NCI-H2171 (cell line): Measurements from ENCODE around the gene SQSTM1.
A peak's percentile ranks its signal among the peaks of the same experiment; 100 is the strongest.
"Not testable (repeated sequence)": the region's sequence is repeated elsewhere in the genome, so short reads cannot be mapped to it uniquely, and the experiment has no call there.

ENCODE experiments used
- DNase-seq: peaks from one replicate; lab custom pipeline; 2025; lab: John Stamatoyannopoulos, UW

Gene SQSTM1

DNA sequence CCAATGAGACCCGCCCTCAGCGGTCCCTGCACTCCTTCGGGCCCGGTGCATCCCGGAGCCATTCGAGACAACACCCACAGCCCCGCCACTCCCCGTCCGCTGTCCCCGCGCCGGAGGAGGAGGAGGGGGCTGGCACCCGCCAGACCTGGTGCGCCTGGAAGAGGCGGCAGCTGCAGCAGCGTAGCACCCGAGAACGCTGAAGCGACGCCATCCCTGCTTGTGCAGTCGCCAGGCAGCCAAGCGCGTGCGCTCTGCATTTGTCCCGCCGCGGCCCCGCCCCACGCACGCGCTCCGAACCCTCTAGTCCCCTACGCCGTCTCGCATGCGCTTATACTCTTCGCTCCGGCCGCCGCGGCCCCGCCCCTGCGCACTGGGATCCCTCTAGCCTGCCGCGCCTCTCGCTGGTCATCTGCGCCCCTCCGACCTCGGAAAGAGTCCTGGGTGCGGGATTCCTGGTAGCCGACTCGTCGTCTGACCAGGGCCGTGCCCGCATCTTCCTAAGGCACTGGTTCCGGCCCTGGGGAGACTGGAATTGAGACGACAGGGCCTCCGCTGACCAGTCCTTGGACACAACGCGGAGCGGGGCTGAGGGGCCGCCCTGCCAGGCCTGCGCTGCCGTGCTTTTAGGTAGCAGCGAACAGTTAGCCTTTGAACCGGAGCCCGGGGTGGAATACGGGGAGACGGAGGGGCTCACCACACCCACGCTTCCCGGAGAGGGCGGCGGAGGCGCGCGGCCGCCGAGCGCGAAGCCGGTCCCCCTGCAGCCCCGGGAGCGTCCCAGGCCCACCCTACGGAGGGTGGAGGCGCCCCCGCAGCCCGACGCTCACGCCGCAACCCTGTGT, 38.1 kb downstream of the SQSTM1 start, which contains the start of gene MRNIP:
Gene MRNIP (minus strand): TSS at position 232 of the 842 bp plus-strand sequence. CDS start 21 bp downstream, at position 211.
- peak; percentile 71 for DNase-seq

DNA sequence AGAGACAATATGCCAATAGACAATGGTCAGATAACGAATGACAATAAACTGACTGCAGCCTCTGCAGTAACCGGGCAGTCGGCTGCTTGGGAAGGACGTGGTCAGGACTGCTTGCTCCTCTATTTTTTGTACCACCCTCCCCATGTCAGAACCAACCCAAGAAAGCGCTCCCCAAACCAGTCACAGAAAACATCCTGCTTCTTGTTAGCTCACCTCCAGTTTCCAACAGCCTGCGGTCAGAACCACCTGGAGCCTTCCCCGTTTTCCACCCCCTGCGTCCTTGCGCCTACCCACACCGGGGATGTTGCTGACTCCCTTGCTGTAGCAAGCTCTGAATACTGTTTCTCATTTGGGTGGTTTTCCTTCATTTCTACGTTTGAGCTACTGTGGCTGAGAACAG, 39.6 kb downstream of the SQSTM1 start:
- no peak for DNase-seq

DNA sequence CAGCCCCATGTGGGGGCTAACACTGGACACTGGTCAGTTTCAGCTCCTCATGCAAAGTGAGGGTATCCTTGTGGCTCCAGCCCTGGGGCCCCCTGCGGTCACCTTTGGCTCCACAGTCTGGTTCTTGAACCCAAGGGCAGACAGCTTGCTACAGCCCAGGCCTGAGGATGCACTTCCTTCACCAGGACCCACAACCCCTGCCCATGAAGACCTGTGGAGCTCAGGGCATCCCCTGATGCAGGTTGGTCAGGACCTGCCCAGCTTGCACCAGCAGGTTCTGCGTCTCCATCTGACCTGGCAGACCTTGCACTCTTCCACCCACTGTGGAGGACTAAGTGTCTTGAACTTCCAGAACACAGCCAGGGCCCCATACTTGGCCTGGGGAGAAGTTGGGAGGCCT, 41.6 kb downstream of the SQSTM1 start:
- DNase-seq, result no peak

DNA sequence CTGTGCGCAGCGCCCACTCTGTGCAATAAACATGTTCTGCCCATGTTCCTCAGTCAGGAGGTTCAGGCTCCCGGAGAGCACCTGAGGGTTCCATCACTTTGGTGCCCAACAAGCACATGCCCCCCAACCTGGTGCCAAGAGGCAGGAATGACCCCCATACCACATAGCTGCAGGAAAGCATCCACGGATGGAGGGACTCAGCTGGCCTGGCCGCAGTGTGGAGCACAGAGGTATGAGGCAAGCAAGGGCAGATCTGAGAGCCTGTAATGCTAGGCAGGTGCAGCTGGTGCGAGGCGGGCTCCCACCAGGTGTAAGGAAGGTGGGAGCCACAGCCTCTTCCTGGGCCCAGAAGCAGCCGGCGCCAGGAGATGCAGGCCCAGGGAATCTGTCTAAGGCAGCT, 42.2 kb downstream of the SQSTM1 start:
- DNase-seq, result no peak

DNA sequence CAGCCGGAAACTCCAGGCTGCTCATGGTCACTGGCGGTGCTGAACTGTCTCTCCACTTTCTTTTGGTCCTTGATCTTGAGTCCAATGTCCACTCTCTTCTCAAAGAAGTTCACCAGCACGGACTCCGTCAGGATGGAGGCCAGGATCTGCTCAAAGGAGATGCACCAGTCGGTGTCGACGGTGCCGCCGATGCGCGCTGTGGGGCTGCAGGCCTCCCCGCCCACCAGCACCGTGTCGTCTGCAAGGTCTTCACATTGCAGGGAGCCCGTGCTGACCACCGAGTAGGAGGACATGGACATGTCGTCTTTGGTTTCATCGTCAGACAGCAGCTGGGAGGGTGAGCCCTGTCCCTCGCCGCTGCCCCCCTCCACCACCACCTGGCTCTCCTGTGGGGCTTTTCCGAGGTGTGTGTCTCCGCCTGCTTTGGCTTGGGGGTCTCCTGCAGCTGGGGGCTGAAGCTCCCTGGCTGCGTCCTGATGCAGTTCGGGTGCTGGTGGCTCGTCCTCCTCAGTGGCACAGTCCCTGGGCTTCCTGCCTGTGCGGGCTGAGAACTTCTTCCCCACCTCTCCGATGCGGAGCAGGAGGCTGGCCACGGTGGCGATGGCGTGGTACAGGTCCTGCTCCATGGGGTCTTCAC, 42.9 kb downstream of the SQSTM1 start:
- no peak for DNase-seq

DNA sequence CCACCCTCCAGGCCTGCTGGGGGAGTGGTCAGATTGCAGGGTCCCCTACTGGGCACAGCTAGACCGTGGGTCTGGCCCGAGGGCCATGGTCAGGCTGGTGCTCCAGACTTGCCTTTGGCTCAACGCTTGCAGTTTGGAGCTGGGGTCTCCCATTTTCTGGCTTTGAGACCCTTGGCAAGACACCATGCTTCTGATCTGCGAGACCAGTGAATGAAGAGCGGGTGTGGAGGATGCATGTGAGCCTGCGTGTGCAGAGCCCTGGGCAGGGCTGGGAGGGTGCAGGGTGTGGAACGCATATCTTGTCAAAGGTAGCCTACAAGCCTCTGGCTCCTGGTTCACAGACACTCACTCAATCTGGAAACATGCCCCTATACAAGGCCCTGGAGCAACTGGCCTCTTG, 44.0 kb downstream of the SQSTM1 start:
- DNase-seq, result no peak

DNA sequence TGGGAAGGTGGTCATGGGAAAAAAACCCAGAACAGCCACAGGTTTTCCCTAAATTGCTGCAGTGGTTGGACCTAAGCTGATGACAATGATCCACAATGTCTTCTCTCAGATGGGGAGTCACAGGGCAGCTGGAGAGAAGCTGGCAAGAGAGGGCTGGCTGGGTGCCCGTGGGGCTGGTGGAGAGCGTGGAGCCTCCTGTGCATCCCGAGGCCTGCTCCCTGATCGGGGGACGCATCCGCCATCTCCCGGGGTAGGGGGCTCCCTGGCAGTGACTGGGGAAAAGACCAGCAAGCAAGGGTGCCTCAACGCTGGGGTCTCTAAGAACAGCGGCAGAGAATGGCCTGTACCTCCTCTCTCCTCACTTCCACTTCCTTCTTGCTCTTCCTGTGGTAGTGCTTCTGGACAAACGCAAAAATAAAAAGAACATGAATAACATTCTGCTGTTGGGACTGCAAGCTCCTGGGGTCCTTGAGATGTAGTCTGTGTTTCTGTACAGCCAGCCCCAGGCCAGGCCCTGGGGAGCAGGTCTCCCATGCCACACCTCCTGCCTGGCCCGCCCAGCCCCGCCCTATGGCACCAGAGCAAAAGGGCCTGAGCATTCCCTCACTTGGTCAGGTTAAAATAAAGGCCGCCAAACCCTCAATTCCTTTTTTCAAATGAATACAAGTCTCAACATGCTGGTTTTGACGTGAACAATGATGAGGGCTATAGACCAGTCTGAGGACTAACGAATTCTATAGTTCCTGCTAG, 45.0 kb downstream of the SQSTM1 start:
- DNase-seq, result no peak

DNA sequence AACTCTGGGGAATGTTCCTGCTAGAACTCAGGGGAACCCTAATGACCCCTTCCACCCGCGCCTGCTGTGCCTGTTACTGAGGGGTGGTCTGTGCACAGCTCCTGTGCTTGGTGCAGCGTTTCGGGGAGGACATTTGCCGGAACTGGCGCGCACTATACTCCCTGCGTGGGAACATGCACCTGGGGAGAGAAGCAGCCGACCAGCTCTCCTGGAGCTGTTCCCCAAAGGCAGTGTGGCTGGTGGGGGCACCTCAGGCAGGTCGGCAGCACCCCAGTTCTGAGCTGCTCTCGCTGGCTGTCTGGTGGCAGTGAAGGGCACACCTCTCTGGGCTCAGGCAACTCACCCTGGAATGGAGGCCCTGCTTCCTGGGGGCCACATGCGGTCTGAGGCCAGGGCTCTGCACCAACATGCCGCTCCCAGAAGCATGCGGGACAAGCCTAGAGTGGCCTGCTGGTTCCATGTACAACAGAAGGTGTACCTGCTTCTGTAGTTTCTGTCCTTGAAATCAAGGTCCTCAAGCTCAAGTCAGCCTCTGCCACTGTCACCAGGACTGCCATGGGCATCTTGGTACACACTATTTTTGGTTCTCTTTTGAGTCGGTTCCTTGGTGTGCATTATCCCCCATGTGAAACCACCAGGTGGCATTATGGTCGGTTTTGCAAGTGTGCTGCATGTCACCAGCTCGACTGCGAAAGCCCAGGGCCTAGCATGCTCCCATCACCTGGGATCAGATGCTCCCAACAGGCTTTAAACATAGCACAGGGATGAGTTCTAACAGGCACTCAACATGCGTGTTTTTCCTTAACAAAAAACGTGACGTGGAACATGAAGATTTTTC, 45.8 kb downstream of the SQSTM1 start:
- no peak for DNase-seq

DNA sequence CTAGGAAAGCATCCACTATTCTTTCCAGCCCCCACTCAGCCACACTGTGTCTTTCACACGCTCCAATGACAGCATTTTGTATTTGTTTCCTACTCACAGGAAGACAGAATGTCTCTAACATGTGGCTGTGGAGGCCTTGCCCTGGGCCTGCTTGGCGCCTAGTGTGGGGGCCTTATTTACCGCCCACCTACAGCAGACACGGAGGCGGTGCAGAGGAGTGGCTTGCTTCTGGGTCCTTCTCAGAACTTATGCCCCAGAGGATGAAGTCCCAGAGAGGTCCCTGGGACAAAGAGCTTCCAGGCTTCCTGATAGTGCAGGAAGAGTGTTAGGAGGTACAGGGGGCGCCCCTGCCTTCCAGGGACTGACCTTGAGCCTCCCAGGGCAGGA, 46.4 kb downstream of the SQSTM1 start:
- no peak for DNase-seq

DNA sequence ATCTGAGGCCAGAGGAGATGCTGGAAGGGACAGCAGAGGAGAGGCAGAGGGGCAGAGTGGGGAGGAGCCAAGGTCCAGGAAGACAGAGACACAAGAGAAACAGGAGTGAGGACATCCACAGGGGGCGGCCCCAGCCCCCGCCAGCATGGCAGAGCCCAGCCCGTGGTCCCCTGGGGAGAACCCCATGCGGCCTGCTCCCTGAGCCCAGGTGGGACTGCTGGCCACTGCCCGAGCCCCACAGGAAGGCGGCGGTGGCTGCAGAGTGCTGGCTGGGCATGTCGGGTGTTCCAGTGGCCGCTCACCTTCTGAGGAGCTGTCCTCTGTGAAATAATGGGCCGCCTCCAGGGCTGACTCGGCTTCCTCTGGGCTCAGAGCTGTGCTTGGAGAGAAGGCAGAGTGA, 46.8 kb downstream of the SQSTM1 start:
- DNase-seq, result no peak

DNA sequence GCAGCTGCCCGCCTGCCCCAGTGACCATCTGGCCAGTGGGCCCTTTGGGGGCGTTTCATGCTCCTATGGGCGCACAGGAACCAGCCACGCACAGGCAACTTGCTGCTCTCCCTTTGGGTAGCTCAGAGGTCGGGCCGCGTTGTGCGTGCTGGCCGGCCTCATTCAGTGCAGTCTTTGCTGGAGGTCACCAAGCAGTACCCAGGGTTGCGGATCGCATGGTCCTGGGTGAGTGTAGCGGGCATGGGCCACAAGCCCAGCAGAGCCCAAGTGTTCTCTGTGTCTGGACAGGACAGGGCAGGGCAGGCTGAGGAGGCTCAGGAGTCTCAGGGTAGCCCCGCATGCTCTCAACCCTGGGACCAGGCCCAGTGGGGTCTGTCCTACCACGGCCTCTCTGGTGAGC, 47.8 kb downstream of the SQSTM1 start:
- DNase-seq, result no peak

DNA sequence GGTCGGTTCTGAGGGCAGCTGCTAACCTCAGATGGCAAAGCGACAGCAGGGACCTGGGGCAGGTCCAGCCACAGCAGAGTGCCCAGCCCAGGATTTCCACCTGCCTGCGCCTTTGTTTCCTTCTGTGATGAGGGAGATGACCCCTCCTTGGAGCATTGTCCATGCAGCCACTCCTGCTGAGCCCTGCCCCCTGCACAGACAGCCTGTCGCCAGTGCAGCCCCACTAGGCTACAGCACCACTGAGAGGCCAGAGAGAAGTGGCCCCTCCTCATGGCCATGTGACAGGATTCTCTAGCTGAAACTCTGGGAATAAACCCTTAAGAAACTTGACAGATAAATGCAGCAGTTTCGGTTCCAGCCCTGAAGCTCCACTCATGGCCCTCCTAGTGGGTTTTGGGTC, 48.4 kb downstream of the SQSTM1 start:
- no peak for DNase-seq

DNA sequence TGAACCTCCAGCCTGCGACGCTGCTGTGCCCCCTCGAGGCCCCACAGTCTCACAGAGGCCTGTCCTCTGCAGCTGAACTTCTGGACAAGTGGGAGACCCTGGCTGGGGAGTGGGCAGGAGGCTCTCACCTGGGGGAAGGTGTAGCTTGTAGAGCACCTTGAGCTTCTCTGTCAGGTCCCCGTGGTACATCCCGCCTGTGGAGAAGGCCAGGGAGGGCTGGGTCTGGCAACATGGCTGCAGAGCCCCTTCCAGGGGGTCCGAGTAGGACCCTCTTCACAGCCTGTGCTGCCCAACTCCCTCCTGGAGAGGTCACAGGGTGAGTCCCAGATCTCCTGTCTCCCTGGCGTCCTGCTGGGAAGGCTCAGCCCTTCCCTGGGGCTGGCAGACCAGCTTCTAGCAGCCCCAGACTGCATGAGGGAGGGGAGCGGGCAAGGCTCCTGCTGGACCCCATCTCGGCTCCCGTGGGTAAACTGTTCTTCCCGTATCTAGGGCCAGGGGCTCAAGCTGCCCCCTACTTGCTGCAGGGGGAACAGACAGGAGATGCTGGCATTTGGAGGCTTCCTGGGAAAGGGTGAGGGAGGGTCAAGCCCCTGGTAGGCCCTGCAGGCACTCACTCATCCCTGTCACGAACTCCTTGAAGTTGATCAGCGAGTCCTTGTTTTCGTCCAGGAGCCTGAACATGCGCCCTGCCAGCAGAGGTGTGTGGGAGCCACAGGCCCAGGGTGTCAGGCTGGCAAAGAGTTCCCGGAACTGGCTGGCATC, 49.1 kb downstream of the SQSTM1 start:
- no peak for DNase-seq

DNA sequence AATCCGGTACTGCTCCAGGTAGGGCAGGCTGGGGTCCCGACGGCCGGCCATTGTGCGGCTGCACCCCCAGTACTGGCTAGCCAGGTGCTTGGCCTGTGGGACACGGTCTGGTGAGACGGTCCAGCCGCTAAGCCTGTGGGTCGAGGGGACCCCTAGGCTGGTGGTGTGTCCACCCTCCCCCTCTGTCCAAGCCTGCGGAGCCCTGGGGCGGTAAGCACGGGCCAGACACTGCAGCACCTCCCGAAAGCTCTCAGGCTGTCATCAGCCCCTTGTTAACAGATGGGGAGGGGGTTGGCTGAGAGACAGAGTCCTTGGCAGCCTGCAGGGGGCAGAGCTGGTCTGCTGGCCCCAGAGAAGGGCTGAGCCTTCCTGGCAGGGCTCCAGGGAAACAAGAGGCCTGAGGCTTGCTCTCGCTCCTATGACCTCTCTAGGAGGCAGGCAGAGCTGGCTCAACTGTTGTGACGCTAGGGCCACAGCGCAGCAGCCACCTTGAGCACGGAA, 49.7 kb downstream of the SQSTM1 start:
- no peak for DNase-seq

DNA sequence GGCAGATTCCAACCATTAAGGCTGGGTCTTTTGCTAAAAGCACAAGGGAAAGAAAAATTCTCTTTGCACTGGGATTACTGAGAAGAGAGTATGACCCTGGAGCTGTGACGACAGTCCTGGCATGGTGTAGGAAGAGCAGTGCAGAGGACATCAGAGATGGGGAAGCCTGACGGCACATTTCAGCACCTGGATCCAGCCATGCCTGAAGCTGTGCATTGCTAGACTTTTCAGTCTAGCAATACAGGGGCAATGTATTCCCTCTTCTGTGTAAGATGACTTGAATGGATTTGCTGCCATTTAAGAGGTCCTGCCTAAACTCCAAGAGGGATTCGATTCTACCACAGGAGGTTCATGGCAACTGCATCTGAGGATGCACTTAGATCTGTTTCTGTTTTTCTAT, 50.2 kb downstream of the SQSTM1 start:
- DNase-seq, result no peak

DNA sequence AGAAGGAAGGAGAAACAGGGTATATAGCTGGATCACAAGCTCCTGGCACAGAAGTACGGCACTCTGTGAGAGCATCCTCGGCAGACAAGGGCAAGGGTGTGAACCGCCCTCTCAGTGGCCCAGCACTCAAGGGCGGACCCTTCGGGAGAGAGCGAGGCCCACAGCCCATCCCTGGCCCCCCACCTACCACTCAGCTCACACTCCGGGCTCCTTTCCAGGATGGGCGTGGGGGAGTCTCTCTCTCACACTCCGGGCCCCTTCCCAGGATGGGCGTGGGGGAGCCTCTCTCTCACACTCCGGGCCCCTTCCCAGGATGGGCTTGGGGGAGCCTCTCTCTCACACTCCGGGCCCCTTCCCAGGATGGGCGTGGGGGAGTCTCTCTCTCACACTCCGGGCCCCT, 50.8 kb downstream of the SQSTM1 start:
- not testable (repeated sequence) for DNase-seq

DNA sequence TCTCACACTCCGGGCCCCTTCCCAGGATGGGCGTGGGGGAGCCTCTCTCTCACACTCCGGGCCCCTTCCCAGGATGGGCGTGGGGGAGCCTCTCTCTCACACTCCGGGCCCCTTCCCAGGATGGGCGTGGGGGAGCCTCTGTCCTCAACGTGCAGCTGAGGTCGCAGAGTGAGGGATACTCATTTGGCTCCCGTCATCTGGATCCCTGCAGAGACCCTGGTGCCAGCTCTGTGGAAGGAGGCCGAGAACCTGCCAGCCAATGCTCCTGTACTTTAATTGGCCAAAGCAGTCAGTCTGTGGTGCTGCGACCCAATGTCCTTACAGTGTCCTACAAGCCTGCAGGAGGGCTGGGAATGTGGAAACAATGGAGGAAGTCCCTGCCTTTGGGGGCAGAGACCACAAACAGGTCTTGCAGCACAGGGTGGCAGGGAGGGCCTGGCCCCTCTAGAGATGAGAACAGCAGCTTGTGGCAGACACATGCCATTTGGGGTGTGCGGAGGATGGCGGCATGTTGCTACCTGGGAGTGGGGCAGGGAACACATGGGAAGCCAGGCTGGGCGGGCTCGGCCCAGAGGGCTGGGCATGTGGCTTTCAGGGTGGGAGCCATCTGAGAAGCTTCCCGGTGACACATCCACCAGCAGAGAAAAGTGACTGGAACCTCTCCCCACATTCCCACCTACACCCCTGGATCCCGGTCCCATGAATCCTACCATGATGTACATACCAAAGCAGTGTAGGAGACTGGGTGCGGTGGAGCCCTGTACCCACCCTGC, 51.5 kb downstream of the SQSTM1 start:
- no peak for DNase-seq

DNA sequence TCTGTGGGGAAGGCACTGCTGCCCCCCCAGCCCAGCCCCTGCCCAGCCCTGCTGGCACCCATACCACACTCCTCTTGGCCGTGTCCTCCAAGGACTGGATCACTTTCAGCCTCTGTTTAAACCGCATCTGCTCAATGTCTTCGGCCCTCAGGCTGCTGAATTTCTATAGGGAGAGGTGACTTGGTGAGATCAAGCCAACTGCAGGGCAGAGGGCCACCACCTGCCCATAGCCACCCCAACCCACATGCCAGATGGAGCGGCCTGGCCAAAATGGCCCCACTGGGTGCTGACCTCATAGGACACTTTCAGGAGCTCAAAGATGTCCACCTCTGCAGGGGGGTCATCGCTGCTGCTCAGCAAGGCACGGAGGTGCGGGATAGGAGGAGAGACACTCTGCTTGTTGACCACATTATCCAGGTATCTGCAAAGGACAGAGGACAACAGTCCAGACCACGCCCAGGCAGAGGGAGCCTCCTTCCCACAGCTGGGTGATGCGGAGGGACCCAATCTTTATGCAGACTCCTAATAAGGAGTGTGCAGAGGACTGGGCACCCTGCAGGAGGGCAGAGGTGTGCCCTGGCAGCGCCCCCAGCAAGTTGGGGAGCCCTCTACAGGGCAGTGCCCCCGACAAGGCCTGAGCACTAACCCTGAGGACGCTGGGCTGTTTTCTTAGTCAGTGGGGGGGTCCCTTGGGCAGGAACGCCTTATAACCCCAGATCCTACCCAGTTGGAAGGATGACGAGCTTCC, 52.3 kb downstream of the SQSTM1 start:
- no peak for DNase-seq

DNA sequence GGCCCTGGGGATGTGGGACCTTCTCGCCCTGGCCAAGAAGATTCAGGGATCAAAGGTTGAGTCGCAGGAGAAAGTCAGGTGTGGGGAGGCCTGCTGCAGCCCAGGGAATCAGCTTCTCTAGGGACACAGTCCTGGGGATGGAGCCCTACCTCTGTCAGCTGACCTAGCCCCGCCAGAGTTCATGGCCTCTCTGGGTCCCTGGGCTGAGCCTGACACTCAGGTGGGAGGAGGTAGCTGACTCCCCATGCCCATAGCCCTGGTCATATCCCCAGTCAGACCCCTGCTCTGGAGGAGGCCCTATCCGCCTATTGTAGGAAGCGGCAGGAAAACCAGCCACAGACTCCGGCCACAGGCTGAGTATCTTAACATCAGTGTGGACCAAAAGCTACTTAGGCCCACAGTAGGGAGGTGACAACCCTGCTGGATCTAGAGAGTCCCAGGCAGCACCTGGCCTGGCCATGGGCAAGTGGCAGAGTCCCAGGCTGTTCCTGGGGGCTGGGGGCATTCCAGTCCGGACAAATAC, 52.9 kb downstream of the SQSTM1 start:
- no peak for DNase-seq
